Femur (tissue), 1 donor: ENCODE results near the gene GLIS1.

Source experiments
- DNase-seq: peaks from one replicate; pipeline ENCODE4 v3.0.0-alpha.2; 2017

Gene GLIS1

DNA sequence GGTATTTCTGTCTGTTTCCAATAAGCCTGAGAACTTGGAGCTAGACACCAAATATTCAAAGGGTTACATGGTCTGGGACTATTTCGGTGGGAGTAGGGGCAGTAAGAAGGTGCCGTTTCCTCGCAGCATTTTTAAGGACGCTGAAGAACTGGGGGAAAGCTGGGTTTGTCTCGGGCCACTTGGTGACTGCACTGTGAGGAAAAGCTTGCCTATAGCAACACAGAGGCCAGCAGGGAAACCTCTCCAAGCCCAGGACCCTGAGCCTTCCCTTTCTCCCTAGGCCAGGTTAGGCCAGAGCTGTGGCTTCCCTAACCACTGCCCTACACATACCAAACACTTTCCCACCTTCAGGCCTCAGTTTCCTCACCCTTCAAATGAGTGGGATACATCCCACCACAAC lies 3.3 kb downstream of the GLIS1 start:
- no peak for DNase-seq

DNA sequence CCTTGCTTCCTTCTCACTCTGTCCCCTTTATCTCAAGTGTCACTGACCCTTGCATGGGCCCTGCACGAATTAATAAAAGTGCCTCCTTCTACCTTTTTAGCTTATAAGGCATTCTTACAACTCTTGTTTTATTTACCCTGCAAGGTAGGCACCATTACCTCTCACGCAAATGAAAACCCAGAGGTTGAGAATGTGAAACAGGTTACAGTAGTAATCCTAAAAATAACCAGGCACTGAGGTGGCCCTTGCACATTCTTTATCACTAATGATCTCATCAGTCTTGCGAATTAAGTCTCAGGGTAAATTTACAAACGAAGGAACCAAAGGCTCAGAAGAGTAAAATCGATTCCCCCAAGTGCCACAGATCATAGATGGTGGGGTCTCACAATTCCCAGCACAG lies 3.7 kb downstream of the GLIS1 start:
- no peak for DNase-seq

DNA sequence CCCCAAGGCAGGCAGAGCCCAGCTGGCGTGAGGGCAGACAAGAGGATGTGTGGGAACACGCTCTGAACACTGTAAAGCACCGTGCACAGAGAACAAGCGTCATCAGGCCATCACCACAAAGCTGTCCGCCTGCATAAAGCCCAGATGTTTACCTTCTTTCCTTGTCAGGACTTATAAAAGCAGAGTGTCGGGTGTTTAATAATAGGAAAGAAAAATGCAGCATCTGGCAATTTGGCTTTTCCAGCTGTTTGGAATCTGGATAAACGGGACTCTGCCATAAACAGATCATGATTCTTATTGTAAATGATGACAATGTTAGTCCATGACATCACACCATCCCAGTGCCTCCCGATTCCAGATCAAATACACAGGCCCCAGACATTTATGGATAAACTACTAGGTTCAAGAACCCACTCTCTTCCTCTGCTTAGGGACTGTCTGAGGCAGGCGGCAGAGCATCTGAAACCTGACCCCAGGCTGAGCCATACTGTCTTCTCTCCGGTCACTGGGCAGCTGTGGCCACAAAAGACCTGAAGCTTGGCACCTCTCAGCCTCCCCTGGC lies 4.2 kb downstream of the GLIS1 start:
- no peak for DNase-seq

DNA sequence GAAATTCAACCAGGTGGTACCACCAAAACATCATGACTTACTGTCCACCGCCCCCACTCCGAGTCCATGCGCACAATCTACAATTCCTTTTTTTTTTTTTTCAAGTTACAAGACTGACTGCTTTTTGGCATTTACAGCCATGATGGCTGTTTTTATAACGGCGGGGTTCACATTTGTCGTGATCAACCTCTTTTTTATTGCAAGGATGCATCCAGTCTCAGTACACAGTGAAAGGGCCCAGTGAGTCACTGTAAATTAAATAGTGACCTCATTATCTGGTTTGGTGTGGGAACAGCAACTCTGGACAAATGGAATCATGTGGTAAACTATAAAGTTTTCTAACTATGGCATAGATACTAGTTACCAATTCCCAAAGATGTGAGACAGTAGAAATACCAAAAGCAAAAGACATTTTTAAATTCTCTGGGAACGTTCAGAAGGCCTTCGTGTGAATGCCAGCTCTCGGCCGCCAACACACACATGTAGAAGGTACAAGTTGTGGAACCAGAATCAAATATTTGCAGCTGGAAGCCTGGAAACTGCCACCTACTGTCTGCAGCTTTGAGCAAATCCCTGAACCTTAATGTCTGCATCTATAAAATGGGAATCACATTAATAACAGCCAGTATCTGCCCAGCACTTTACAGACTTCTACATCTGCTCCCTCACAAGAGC lies 4.9 kb downstream of the GLIS1 start:
- DNase-seq, result no peak

DNA sequence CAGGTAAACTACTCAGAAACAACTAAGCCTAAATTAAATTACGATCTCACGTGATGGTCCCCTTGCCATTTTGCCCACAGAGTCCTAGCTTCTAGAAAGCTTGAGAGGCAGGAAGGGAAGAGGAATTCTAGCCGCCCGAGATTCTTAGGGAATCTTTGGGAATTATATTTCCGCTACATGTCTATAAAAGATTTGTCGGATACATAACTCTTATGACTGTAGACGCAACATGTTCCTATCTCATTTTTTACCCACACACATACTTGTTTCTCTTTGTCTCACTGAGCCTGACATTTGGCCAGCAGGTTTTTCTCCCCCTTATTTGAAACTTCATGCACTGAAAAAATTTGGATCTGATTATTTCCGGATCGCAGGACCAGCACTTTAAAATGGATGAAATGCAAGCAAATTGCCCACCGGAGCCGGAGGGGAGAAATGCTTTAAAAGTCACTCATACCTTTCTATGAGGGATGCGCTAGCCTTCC lies 5.5 kb downstream of the GLIS1 start:
- DNase-seq, result no peak

DNA sequence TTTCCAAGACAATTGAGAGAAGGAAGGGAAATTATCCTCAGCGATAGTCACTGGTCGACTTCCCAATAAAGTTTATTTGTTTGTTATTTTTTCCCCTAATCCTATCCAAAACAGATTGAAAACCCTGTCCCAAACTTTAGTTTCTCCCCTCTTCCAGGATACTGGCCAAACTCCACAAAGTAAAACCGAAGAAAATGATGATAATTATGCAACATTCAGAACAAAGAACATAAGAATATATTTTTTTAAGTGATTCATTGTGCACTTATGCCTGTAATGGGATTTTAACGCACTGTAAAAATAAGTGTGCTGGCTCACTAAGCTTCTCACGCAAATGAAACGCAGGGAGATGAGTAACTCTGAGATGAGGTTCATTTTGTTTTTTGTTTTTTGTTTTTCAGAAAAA lies 6.0 kb downstream of the GLIS1 start:
- DNase-seq, result no peak

DNA sequence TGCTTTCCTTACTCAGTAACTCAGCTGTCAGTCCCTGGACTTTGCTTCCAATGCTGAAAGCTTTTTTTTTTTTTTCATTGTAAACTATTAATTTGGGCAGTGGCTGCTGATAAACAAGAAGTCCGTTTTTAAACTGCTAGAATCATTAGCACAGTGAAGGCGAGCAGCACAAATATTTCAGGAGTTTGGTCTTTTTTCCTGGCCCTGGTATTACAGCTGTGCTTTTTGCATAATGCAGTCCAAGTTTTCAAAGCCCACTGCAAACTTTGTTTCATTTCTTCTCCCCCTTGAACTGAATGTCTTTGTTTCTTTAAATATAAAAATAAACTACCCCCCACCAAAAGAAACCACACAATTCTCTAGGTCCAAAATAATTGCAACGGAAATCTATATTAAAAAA lies 6.6 kb downstream of the GLIS1 start:
- no peak for DNase-seq

DNA sequence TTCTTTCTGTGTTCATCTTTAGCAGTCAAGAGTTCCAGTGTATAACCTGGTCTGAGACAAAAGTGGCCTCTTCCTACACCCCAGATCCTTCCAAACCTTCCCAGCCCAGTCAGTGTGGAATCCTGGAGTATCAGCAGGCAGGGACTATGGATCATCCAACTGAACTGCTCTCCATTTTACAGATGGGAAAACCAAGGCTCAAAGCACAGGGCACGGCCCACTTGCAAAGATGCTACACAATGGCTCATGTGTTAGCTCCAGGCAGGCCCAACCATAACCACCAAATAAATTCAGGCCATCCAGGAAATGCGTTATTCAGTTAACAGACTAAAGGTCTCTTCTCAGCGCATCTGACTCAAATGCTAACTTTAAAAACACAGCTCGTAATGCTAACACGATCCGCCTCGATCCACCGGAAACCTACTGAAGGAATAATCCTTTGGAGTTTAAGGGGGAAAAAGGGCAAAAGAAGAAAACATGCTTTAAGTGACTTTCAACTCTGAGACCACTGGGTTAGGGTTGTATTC lies 7.1 kb downstream of the GLIS1 start:
- DNase-seq, result no peak

DNA sequence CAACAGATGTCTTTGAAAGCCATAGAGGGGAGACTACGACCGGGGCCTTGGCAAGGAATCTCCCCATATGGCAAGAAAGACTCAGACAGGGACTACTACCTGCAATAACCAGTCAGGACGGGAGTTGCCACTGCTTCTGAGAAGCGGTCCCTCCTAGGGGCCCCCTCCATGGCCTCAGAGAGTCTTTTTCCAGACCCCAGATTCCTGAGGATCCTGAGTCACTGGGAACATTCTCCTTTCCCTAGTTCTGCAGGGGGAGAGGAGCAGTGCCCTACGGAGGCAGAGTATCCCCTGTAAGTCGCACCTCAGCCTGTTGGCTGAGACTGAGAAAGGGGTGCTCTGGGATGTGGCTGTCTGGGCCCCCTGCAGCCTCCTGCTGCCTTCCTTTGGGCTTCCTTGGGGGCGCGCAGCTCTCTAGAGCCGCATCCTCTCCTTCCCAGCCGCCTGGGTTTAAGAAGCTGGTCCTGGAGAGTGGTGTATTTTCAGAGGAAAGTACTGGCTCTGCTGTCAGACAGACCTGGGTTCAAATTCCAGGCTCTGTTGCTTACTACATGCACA lies 7.8 kb downstream of the GLIS1 start:
- DNase-seq, result no peak

DNA sequence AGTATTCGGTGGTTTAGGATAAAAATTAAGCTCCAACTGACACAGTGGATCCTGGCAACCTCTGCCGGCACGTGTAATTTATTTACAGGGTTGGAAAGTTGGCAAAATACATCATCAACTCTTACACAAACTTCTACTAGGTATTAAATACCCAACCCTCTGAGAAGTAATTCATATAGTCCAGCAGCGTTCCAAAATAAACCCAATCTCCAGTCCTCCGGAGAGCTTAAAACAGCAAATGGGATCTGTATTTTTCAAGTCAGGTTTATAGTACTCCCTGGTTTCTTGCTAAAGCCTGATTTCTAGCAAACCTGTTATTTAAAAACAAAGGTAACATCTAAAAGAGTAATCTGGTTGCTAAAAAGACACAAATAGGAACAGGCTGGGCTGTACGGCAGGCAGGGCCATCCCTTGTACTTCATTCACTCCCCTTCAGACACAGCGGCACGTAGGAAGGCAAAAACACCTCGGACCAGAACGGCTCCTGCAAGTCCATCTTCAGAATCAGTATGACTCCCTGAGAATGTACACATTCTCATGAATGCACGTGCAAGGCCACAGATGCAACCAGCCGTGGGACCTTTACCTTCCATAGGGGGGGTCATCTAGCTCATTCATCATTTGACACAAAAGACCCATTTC lies 8.6 kb downstream of the GLIS1 start:
- no peak for DNase-seq

DNA sequence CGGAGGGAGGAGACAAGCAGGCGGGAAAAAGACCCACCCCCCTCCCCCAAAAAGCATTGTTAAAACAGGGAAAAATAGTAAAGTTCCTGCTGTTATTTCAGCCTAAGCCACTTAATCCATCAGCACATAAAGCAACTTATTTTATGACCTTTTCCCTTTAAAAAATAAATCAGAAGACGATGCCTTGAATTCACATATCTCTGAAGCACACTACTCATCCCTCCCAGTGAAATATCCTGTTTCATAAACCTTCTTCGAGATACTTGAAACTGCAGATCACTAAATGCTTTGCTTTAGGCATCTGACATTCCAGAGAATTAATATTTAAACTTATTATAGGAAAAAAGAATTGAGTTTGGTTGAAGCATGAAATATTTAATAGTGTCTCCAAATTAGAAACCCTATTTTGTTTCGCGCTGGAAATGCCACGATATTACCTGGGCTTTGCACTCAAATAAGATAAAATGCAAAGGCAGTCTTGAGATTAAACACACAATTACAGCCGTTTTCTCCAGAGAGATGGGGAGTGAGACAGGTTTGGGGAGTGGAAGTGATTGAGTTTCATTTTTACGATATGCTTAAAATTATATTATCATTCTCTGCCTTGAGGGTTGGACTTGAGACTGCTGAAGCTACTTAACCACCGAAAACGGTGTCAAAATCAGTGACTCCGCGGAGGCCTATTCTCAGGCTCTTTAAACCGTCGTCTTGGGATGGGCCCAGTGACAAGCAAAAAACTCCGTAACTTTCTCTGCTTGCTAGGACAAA lies 9.3 kb downstream of the GLIS1 start:
- no peak for DNase-seq

DNA sequence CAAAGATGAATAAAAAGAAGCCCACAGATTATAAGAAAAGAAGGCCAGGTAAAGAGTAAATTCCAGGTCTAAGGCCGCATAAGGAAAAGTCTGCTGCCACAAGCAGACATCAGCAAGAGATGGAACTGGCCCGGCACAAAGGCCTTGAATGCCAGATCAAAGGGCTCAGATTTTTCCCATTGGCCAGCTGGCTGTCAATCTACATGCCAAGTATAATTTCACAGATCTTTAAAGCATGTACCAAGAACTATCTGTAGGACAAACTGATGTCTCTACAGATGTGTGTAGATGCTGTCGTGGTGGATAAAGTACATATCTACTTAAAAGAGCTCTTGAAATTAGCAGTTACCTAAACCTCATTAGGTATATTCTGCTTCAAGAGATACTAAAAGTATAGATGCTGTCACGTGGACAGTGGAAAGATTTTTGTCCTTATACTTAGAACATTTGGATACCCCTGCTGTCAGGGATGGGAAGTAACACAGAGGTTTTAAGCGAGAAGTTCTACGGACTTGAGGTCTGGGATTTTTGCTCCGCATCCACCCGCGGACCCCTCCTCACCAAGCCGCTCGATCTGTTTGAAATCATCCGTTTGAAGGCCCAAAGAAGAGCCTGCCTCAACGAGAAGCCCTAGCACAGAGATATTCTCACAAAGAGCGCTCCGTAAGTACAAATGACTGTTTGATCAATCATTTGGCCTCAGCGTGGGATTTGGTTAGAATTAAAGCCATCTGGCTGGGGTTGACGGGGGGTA lies 10.1 kb downstream of the GLIS1 start:
- no peak for DNase-seq

DNA sequence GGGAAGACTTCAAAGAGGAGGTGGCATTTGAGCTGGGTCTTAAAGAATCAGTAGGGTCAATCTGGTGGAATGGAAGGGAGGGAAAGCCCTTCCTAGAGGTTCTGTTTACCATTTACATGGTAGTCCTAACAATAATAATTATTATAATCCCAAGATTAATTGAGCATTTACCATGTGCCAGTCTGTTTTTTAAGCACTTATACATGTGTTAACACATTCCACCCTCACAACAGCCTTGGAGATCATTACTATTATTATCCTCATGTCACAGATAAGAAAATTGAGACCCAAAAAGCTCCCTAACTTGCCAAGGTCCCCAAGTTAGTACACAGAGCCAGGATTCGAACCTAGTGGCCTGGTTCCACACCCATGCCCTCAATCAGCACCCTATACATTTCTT lies 10.8 kb downstream of the GLIS1 start:
- no peak for DNase-seq

DNA sequence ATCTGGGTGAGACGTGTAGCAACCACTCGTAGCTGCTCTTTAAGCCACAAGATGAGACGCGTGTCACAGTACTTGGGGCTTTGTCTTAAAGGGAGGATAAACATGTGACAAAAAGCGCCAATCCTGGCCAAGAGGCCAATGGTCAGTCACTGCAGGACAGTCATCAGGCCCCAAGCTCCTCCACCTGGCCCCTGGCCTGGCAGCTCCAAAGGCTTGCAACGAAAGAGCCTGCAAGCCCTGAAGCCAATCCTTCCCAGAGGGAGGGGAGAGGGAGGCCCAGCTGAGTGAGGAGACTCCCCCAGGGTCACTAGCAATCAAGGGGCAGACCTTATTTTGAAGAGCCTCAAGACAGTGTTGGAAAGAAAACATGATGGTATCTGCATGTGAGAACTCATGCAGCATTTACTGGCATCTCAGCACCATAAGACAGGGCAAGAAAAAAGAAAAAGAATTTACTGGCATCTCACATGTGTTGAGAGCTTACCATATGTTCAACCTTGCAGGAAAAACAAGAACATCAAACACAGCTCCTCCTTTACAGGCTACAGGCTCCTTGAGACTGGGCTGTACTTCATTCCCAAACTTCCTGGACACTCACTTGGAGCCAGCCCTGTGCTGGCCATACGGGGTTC lies 11.4 kb downstream of the GLIS1 start:
- DNase-seq, result no peak

DNA sequence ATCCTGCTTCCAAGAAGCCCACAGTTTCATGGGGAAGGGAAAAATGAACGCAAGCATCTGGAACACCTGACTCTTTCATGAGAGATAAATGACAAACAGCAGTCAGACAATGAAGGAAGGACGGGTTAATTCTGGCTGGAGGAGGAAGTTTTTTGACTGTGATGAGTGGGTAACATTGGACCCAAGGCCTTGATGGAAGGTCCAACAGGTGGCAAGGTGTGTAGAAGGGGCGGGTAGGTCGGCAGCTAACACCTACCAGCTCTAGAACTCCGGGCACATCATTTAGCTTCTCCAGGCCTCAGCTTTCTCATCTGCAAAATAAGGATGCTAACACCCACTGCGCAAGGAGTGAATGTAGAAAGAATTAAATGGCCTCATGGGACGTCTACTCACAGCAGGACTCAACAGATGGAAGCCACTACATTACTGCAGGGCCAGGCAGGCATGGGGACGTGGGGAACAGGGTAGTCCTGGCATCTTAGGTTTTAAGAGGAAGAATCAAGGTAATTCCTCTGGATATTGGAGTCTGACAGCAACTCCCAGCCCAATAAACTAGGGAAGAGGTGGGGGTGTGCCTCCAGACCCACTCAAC lies 12.9 kb downstream of the GLIS1 start:
- DNase-seq, result no peak

DNA sequence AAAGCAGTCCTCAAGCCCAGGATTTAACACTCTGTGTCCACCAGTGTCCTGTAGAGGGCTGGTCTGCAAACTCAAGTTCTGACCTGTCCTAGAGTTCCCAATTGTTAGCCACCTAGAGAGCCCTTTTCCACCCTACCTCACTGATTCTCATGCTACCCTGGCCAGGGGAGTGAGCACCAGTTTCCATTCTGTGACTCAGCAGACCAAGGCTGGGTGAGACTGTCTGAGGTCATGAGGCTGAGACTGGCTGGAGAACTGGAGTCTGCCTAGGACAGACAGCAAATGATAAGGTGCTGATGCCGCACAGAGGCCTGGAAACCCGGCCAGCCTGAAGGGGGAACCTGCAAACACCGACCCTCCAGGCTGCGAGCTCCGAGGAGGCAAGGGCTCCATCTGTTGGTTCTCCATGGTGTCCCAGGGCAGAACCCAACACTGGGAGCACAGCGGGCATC lies 13.7 kb downstream of the GLIS1 start:
- DNase-seq, result no peak

DNA sequence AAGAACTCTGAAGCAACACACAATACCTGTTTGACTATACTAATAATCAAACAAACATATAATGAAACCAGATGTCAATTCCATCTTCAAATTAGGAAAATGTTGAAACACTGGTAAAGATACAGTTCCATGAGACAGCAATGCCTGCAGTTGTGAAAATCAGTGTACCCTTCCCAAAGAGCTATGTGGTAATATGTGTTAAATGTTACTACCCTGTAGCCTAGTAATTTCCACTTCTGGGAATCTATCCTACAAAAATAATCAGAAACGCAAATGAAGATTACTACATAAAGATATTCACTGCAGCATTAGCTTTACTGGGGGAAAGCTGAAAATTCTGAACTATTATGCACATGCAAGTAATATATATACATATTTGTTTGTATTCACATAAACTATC lies 16.9 kb downstream of the GLIS1 start:
- no peak for DNase-seq

DNA sequence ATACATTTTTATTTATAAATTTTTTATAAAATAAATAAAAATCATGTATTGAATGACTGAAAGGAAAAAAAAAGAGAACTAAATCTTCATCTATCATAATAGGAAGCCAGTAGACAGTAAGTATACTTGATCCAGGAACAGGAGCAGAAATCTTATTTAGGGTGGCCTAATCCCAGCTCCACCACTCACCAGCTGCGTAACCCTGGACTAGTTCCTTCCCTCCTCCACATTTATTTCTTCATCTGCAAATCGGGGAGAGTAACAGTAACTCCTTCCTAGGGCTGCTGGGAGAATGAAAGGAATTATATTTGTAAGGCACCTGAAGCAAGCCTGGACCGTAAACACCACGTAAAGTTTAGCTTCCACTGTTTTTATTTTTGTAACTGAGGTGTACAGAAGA lies 17.9 kb downstream of the GLIS1 start:
- no peak for DNase-seq

DNA sequence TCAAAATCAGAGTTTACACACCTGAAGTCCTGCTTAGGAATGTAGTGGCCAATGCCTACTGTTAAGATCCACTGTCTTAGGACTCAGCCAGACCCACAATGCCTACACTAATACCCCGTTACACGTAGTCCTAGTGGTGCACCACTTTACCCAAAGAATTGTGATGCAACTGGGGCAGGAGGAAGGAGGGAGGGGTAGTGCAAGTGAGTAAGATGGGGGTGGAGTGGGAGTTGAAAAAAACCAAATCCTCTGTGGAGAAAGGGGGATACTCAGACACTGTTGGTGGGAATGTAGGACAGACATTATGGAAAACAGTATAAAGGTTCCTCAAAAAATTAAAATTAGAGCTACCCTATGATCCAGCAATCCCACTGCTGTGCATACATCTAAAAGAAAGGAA lies 19.5 kb downstream of the GLIS1 start:
- no peak for DNase-seq

DNA sequence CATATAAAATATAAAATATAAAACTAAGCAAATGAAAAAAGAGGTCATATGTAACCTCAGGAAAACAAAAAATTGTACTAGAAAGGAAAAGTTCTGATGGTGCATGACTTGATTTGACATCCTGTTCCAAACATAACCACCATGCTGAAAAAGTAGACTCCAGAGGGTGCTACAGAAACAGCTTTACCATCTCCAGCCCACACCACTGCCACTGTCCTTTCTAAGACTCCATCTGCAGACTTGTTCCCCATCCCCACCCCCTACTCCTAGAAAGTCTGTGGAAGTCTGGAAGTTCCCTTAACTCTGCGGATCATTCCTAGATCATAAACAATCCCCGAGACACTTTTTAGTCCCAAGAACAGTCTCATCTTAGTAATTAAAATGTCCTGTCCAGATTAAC lies 20.5 kb downstream of the GLIS1 start:
- no peak for DNase-seq

DNA sequence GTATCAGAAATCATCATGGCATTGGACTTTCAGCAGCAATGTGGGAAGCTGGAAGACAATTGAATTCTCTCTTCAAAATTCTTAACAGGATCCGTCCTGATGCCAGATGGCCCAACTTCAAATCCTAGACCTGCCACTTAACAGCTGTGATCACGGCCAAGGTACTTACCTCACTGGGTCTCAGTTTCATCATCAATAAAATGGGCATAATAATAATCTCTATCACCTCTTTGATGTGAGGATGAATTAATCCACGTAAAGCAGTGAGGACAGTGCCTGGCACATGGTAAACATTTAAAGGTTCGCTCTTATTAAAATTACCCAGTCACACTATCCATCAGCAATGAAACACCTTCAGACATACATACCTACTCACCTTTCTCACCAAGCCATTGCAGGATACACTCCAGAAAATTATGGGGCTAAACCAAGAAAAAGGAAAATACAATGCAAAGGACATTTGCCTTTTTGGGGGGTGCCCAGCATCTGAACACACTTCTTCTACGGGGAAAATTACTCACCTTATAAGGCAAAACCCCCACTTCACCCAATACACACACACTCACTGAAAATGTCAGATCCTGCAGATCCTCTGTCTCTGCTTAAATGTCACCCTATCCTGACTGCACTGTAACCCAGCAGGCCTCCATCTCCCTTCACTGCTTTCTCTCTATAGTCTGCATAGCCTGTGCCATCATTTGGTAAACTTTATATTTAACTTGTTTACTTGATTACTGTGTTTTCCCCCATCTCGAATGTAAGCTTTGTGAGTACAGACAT lies 21.7 kb downstream of the GLIS1 start:
- DNase-seq, result no peak
